Measurements from ENCODE around the gene COL1A1.
A peak's percentile ranks its signal among the peaks of the same experiment; 100 is the strongest.

The COL1A1 gene

DNA sequence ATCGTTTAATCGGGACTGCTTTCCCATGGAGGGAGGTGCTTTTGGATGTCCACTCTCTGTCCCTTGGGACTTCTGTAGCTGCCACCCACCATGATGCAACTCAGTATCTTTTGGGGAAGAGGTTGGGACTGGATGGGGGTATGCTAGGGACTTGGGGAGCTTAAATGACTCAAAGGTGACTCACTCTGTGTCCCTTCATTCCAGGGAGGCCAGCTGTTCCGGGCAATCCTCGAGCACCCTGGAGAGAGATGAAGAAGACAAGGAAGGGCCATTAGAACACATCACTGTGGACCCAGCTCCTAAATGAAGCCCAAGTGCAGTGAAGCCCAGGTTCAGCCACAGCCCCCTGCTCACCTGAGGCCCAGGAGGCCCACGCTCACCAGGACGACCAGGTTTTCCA is 4.6 kb downstream of the COL1A1 start:
- Histone ChIP-seq H3K79me2 (ENCODE audit: insufficient read depth, low read length) (no peaks in the 10 kb centered on the region), H3K36me3 (ENCODE audit: insufficient read depth, low read length) (no peaks in the 10 kb centered on the region), H3K4me3 (ENCODE audit: low read depth in 1 of 2, low read length in 2 of 2) (no peak overlapping the region), H3K27ac (ENCODE audit: low read length) (no peak overlapping the region), H2AFZ (ENCODE audit: low read depth, low read length) (no peak overlapping the region), H3K4me2 (ENCODE audit: insufficient read depth, low read length) (no peak overlapping the region), H3K27me3 (ENCODE audit: insufficient read depth, low read length, poor library complexity) (peaks cover 23% of the 10 kb centered on the region), H4K20me1 (ENCODE audit: insufficient read depth, low read length) (no peaks in the 10 kb centered on the region; the same call in 1 of the 2 replicates), H3K9me3 (ENCODE audit: insufficient read depth, low read length, severe bottlenecking) (no peaks in the 10 kb centered on the region), H3K9ac (ENCODE audit: low read depth, low read length) (no peak overlapping the region), H3K4me1 (ENCODE audit: insufficient read depth, low read length) (peaks cover 14% of the 10 kb centered on the region)
- no peak for DNase-seq
- TF ChIP-seq EZH2 (IDR thresholded peaks at IDR 0.05; ENCODE audit: borderline replicate concordance, low read depth, low read length, severe bottlenecking) (no peak), CTCF (IDR thresholded peaks at IDR 0.05; ENCODE audit: borderline replicate concordance, extremely low read depth, low read length, poor library complexity, severe bottlenecking) (no peak)
- no peak for ATAC-seq (ENCODE audit: insufficient read depth, low read depth)

DNA sequence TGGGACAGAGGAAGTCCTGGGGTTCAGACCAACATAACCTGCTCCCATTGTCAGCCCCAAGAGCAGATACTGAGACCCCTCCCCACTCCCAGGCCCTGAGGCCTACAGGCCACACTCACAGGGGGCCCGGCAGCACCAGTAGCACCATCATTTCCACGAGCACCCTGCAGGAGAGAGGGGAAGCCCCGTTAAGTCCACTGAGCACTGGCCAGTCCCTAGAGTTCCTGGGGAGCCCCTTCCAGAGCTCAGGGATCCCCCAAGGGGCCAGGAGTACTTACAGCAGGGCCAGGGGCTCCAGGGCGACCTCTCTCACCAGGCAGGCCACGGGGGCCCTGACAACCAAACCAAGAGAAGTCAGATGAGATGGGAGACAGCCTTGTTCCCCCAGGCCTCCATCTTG is 5.4 kb downstream of the COL1A1 start:
- TF ChIP-seq EZH2 (IDR thresholded peaks at IDR 0.05; ENCODE audit: borderline replicate concordance, low read depth, low read length, severe bottlenecking) (no peak), CTCF (IDR thresholded peaks at IDR 0.05; ENCODE audit: borderline replicate concordance, extremely low read depth, low read length, poor library complexity, severe bottlenecking) (no peak)

GRCh38 chr17:50194934-50195865 is 6.2 kb downstream of the COL1A1 start:
- H3K4me2 ChIP-seq (ENCODE audit: insufficient read depth, low read length) = no peak overlapping the region
- ATAC-seq (ENCODE audit: insufficient read depth, low read depth) = no peak
- H3K27me3 ChIP-seq (ENCODE audit: insufficient read depth, low read length, poor library complexity) = peaks cover 23% of the 10 kb centered on the region
- DNase-seq = no peak
- TF ChIP-seq CTCF (IDR thresholded peaks at IDR 0.05; ENCODE audit: borderline replicate concordance, extremely low read depth, low read length, poor library complexity, severe bottlenecking) (peak; percentile 22), EZH2 (IDR thresholded peaks at IDR 0.05; ENCODE audit: borderline replicate concordance, low read depth, low read length, severe bottlenecking) (no peak)
- H2AFZ ChIP-seq (ENCODE audit: low read depth, low read length) = no peak overlapping the region
- H3K27ac ChIP-seq (ENCODE audit: low read length) = no peak overlapping the region
- H3K36me3 ChIP-seq (ENCODE audit: insufficient read depth, low read length) = no peaks in the 10 kb centered on the region
- peaks cover 6% of the 10 kb centered on the region for H3K4me1 ChIP-seq (ENCODE audit: insufficient read depth, low read length)
- no peaks in the 10 kb centered on the region for H3K9me3 ChIP-seq (ENCODE audit: insufficient read depth, low read length, severe bottlenecking)
- peaks cover 3% of the 10 kb centered on the region for H4K20me1 ChIP-seq (ENCODE audit: insufficient read depth, low read length)
- no peak overlapping the region for H3K9ac ChIP-seq (ENCODE audit: low read depth, low read length)
- no peaks in the 10 kb centered on the region for H3K79me2 ChIP-seq (ENCODE audit: insufficient read depth, low read length)
- no peak overlapping the region for H3K4me3 ChIP-seq (ENCODE audit: low read depth in 1 of 2, low read length in 2 of 2)

More for the DNA sequence above, 5.4 kb downstream of the COL1A1 start:
- H3K27me3 ChIP-seq (ENCODE audit: insufficient read depth, low read length, poor library complexity) = peaks cover 23% of the 10 kb centered on the region
- no peak overlapping the region for H2AFZ ChIP-seq (ENCODE audit: low read depth, low read length)
- H3K27ac ChIP-seq (ENCODE audit: low read length) = no peak overlapping the region
- no peaks in the 10 kb centered on the region for H3K9me3 ChIP-seq (ENCODE audit: insufficient read depth, low read length, severe bottlenecking)
- peaks cover 14% of the 10 kb centered on the region for H3K4me1 ChIP-seq (ENCODE audit: insufficient read depth, low read length)
- H3K36me3 ChIP-seq (ENCODE audit: insufficient read depth, low read length) = no peaks in the 10 kb centered on the region
- no peaks in the 10 kb centered on the region; the same call in 1 of the 2 replicates for H4K20me1 ChIP-seq (ENCODE audit: insufficient read depth, low read length)
- no peak for DNase-seq
- no peak overlapping the region for H3K4me3 ChIP-seq (ENCODE audit: low read depth in 1 of 2, low read length in 2 of 2)
- H3K9ac ChIP-seq (ENCODE audit: low read depth, low read length) = no peak overlapping the region
- no peak overlapping the region for H3K4me2 ChIP-seq (ENCODE audit: insufficient read depth, low read length)
- no peaks in the 10 kb centered on the region for H3K79me2 ChIP-seq (ENCODE audit: insufficient read depth, low read length)
- ATAC-seq (ENCODE audit: insufficient read depth, low read depth) = no peak

All from DND-41 (cell line).